PC-9 (cell line): ENCODE data around the gene FBXW10B. TPM values are rescaled to one million over a fixed set of nuclear protein-coding genes. Genes with fewer than 3 reads are reported as not detected.

Experiments used
- BruUV-seq: library from RNA; stranded (reverse); fragments of 400-500 nt; replicated peaks from 2 replicates; lab custom pipeline; 2021; lab: Mats Ljungman, UMichigan
- CTCF ChIA-PET: fragments of 300-600 bp; sonication (Branson Sonifier 250); formaldehyde crosslinking; loops from one replicate; lab custom pipeline; 2022; ENCODE audit warnings: antibody characterized with exemption; lab: Charles Lee
- POLR2A ChIA-PET: fragments of 300-600 bp; sonication (Branson Sonifier 250); formaldehyde crosslinking; loops from one replicate; lab custom pipeline; 2022; ENCODE audit warnings: antibody characterized with exemption; ENCODE audit not compliant: unreplicated experiment; lab: Charles Lee
- DNase-seq, 2 experiments: peaks; one replicate each; pipeline versions ENCODE4 v3.0.0 to v3.0.0-alpha.2; 2015 to 2022; ENCODE audit warnings: mixed read lengths in 1 of 2
- H2AFZ ChIP-seq: fragments of 200-600 bp; sonication (generic); 2 replicates; pipeline ENCODE4 v1.8.1; 2017; ENCODE audit warnings: antibody characterized with exemption
- H3F3A ChIP-seq: fragments of 200-600 bp; sonication (generic); 2 replicates; pipeline ENCODE4 v1.8.1; 2017; ENCODE audit warnings: antibody characterized with exemption, mild to moderate bottlenecking, low read depth; ENCODE audit not compliant: insufficient read depth
- H3K27ac ChIP-seq: fragments of 200-600 bp; sonication (generic); 2 replicates; pipeline ENCODE4 v1.6.1; 2016; ENCODE audit warnings: mixed run types
- H3K27me3 ChIP-seq: fragments of 200-600 bp; sonication (generic); 2 replicates; pipeline ENCODE4 v1.6.1; 2016; ENCODE audit warnings: low read depth, mixed run types; ENCODE audit not compliant: insufficient read depth
- H3K36me3 ChIP-seq: fragments of 200-600 bp; sonication (generic); 2 replicates; pipeline ENCODE4 v1.6.1; 2016; ENCODE audit warnings: low read depth, mixed run types
- H3K4me1 ChIP-seq: fragments of 200-600 bp; sonication (generic); replicated peaks from 2 replicates; pipeline ENCODE4 v1.6.1; 2016; ENCODE audit warnings: mixed run types; ENCODE audit not compliant: insufficient read depth
- H3K4me2 ChIP-seq: fragments of 200-600 bp; sonication (generic); 2 replicates; pipeline ENCODE4 v1.6.1; 2017; ENCODE audit warnings: mixed run types
- H3K4me3 ChIP-seq: fragments of 200-600 bp; sonication (generic); 2 replicates; pipeline ENCODE4 v1.6.1; 2016; ENCODE audit warnings: mixed run types
- H3K79me2 ChIP-seq: fragments of 200-600 bp; sonication (generic); 2 replicates; pipeline ENCODE4 v1.6.1; 2017; ENCODE audit warnings: low read depth, mixed run types
- H3K9me2 ChIP-seq: fragments of 200-600 bp; sonication (generic); 2 replicates; pipeline ENCODE4 v1.8.1; 2017; ENCODE audit warnings: mild to moderate bottlenecking; ENCODE audit not compliant: insufficient read depth
- H3K9me3 ChIP-seq: fragments of 200-600 bp; sonication (generic); 2 replicates; pipeline ENCODE4 v1.8.1; 2016; ENCODE audit warnings: low read depth; ENCODE audit not compliant: insufficient read depth
- H4K20me1 ChIP-seq: fragments of 200-600 bp; sonication (generic); 2 replicates; pipeline ENCODE4 v1.8.1; 2017; ENCODE audit not compliant: insufficient read depth
- CTCF ChIP-seq: fragments of 200-600 bp; sonication (generic); conservative IDR thresholded peaks from 2 replicates; pipeline ENCODE4 v1.6.1; 2017; ENCODE audit warnings: mixed run types, antibody characterized with exemption, mild to moderate bottlenecking, moderate library complexity
- EZH2 ChIP-seq: fragments of 200-600 bp; sonication (generic); IDR thresholded peaks from 2 replicates; pipeline ENCODE4 v1.8.0; 2017; ENCODE audit warnings: antibody characterized with exemption, low read depth
- intact Hi-C: fragments of 100-400 bp; cut with micrococcal nuclease; formaldehyde crosslinking; loops from one replicate; pipeline ENCODE4 v1.10.0; 2022; ENCODE audit not compliant: unreplicated experiment
- total RNA-seq: library from RNA; stranded (reverse); gene quantifications from 2 replicates; pipeline ENCODE4 v1.2.3, GENCODE V29; 2021

FBXW10B gene
- total RNA-seq, 1 experiment from 2014 or later, result 16.2 TPM

- no peaks in the 10 kb centered on the region for H3K9me2 ChIP-seq
- H3K4me2 ChIP-seq, result peak overlapping the region; percentile 83
- peak; percentile 96 to 97 for DNase-seq
- TF ChIP-seq CTCF (no peak), EZH2 (no peak)
- peaks cover 4% of the 10 kb centered on the region; the same call in 1 of the 2 replicates for H3K9me3 ChIP-seq
- ChIA-PET CTCF (interaction anchor here (0.6 kb wide), 1 partner anchor 287 kb away, joined by 3 read pairs; no protein-coding TSS in a partner anchor), POLR2A (interaction anchor here (0.6 to 1.3 kb wide), 6 partner anchors 8 to 815 kb away, joined by 3 to 10 read pairs (median 4); no protein-coding TSS in a partner anchor)
- no peaks in the 10 kb centered on the region for H3K27me3 ChIP-seq
- H2AFZ ChIP-seq, result no peak overlapping the region
- BruUV-seq, result no TSS peak
- intact Hi-C loops, result loop anchor here (1.0 to 10.0 kb wide), 7 partner anchors 8 to 387 kb away; partner anchors contain the start of genes PMP22, TTC19 and ZSWIM7
- H4K20me1 ChIP-seq, result no peaks in the 10 kb centered on the region
- H3F3A ChIP-seq, result peaks cover 52% of the 10 kb centered on the region
- peak overlapping the region; percentile 97 for H3K27ac ChIP-seq
- H3K4me1 ChIP-seq, result peaks cover 41% of the 10 kb centered on the region
- H3K4me3 ChIP-seq, result peak overlapping the region; percentile 88
- H3K79me2 ChIP-seq, result peaks cover 48% of the 10 kb centered on the region
- peaks cover 7% of the 10 kb centered on the region for H3K36me3 ChIP-seq
Measured at GRCh38 chr17:15651583-15652110, 32.1 kb upstream of the FBXW10B start.

- Histone ChIP-seq H3K9me3 (peaks cover 4% of the 10 kb centered on the region; the same call in 1 of the 2 replicates), H3F3A (peaks cover 46% of the 10 kb centered on the region), H3K27me3 (no peaks in the 10 kb centered on the region), H2AFZ (no peak overlapping the region), H3K36me3 (peaks cover 5% of the 10 kb centered on the region), H3K4me2 (peak overlapping the region; percentile 83), H3K9me2 (no peaks in the 10 kb centered on the region), H3K27ac (peak overlapping the region; percentile 97), H3K4me3 (peak overlapping the region; percentile 88), H3K4me1 (peaks cover 38% of the 10 kb centered on the region), H3K79me2 (peaks cover 50% of the 10 kb centered on the region), H4K20me1 (no peaks in the 10 kb centered on the region)
- ChIA-PET POLR2A (interaction anchor here (0.6 to 1.3 kb wide), 6 partner anchors 9 to 395 kb away, joined by 3 to 10 read pairs (median 4); no protein-coding TSS in a partner anchor), CTCF (no interaction called here)
- intact Hi-C loops, result loop anchor here (1.0 to 10.0 kb wide), 7 partner anchors 8 to 386 kb away; partner anchors contain the start of genes PMP22, TTC19 and ZSWIM7
- BruUV-seq, result TSS peak; percentile 31
- peak; percentile 45 to 50 for DNase-seq
- no peak for TF ChIP-seq EZH2
- TF ChIP-seq CTCF, result no peak
Measured at GRCh38 chr17:15650741-15651582, 31.5 kb upstream of the FBXW10B start.

GRCh38 chr17:15649861-15650421, 30.4 kb upstream of the FBXW10B start:
- H3K9me2 ChIP-seq, result no peaks in the 10 kb centered on the region
- H3K27ac ChIP-seq, result peak overlapping the region; percentile 97
- peak overlapping the region; percentile 83 for H3K4me2 ChIP-seq
- intact Hi-C loops, result loop anchor here (2.0 to 10.0 kb wide), 6 partner anchors 175 to 385 kb away; partner anchors contain the start of genes PMP22, TTC19 and ZSWIM7
- peaks cover 38% of the 10 kb centered on the region for H3K4me1 ChIP-seq
- peaks cover 57% of the 10 kb centered on the region for H3K79me2 ChIP-seq
- H3F3A ChIP-seq, result peaks cover 46% of the 10 kb centered on the region
- CTCF ChIA-PET, result no interaction called here
- TF ChIP-seq CTCF, result no peak
- no peak for TF ChIP-seq EZH2
- no peaks in the 10 kb centered on the region for H3K27me3 ChIP-seq
- POLR2A ChIA-PET, result interaction anchor here (0.6 to 0.8 kb wide), 4 partner anchors 10 to 703 kb away, joined by 3 to 11 read pairs (median 6); partner anchors contain the start of gene CENPV
- no peak overlapping the region for H2AFZ ChIP-seq
- peaks cover 4% of the 10 kb centered on the region; the same call in 1 of the 2 replicates for H3K9me3 ChIP-seq
- H3K36me3 ChIP-seq, result peaks cover 5% of the 10 kb centered on the region
- BruUV-seq, result no TSS peak
- no peaks in the 10 kb centered on the region for H4K20me1 ChIP-seq
- H3K4me3 ChIP-seq, result peak overlapping the region; percentile 88
- DNase-seq, result peak; percentile 72 to 79
